HG03565 (cell line): ENCODE measurements around the gene METTL16.
A peak's percentile ranks its signal among the peaks of the same experiment; 100 is the strongest.

Experiments
- ATAC-seq: cut with Tn5 transposase; IDR thresholded peaks from one replicate; pipeline ENCODE4 v1.9.1; 2021; ENCODE audit warnings: mild to moderate bottlenecking, moderate library complexity; ENCODE audit not compliant: unreplicated experiment

METTL16 gene

GRCh38 chr17:2397247-2398171 is 114.2 kb downstream of the METTL16 start:
- ATAC-seq = no peak

GRCh38 chr17:2396568-2397246 is 115.0 kb downstream of the METTL16 start:
- ATAC-seq = no peak

- no peak for ATAC-seq
These were observed 115.5 kb downstream of the METTL16 start for GRCh38 chr17:2396192-2396567.

GRCh38 chr17:2395258-2396181 is 116.2 kb downstream of the METTL16 start:
- no peak for ATAC-seq

GRCh38 chr17:2394775-2395201 is 116.9 kb downstream of the METTL16 start:
- no peak for ATAC-seq

GRCh38 chr17:2393954-2394749 is 117.5 kb downstream of the METTL16 start:
- no peak for ATAC-seq

- ATAC-seq = peak; percentile 35
These were observed 118.3 kb downstream of the METTL16 start for GRCh38 chr17:2393174-2393953.

GRCh38 chr17:2392252-2393173 is 119.2 kb downstream of the METTL16 start:
- ATAC-seq = peak; percentile 33

GRCh38 chr17:2391597-2392251 is 120.0 kb downstream of the METTL16 start:
- no peak for ATAC-seq

- no peak for ATAC-seq
These were observed 121.4 kb downstream of the METTL16 start for GRCh38 chr17:2390199-2390836.

- no peak for ATAC-seq
These were observed 123.0 kb downstream of the METTL16 start for GRCh38 chr17:2388683-2389055.

GRCh38 chr17:2388020-2388682 is 123.5 kb downstream of the METTL16 start:
- no peak for ATAC-seq

- ATAC-seq = no peak
These were observed 124.3 kb downstream of the METTL16 start for GRCh38 chr17:2387086-2388019.

GRCh38 chr17:2386400-2387085 is 125.1 kb downstream of the METTL16 start:
- ATAC-seq = no peak
